OCI-LY3 (cell line): Measurements from ENCODE around the gene HAUS7.

Source experiments
- CTCF ChIP-seq: fragments of 200-600, 300-600 bp; sonication (generic); IDR thresholded peaks from 2 replicates; pipeline ENCODE4 v1.5.1; 2014; ENCODE audit warnings: antibody characterized with exemption, low read length, low read depth
- EZH2phosphoT487 ChIP-seq: fragments of 200-600 bp; shearing (Covaris generic); IDR thresholded peaks from 2 replicates; pipeline ENCODE4 v1.6.1; 2018; ENCODE audit warnings: antibody characterized with exemption, mixed run types, low read depth

- no peak for TF ChIP-seq CTCF
- TF ChIP-seq EZH2phosphoT487, result no peak
These were observed 26.7 kb downstream of the HAUS7 start for GRCh38 chrX:153443476-153444332.
